ENCODE data around the gene NACC2.

NACC2 gene

DNA sequence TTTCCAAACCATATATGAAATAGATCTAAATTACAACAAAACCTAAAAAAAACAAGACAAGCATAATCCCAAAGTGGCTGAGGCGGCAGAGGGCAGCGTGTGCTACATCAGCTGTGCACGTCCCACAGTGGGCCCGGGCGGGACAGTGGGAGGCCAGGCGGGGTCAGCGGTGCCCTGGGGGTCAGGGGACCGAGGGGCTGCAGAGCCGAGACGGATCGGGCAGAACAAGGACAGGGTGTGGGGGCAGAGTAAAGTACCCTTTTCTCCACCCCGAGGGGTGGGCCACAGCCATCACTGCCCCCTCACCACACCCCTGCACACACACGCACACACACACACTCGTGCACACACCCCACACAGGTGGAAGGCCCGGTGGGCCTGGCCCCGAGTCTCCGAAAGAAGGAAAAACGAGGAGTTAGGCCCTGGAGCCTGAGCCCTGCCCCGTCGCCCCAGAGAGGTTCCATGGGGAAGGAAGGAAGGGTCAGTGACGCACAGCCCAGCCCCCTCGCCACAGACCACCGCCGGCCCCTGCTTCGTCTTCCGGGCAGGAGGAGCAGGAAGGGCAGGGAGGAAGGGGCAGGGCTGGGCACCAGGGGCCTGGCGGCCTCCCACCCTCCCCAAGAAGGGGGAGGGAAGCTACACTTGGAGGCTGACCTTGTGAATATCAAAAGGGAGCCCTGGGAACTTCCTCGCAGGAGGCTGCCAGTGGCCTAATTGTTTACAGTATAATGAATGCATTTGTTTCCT lies 84.3 kb downstream of the NACC2 start:
- DNase-seq (ENCODE audit: low read depth) = no peak

DNA sequence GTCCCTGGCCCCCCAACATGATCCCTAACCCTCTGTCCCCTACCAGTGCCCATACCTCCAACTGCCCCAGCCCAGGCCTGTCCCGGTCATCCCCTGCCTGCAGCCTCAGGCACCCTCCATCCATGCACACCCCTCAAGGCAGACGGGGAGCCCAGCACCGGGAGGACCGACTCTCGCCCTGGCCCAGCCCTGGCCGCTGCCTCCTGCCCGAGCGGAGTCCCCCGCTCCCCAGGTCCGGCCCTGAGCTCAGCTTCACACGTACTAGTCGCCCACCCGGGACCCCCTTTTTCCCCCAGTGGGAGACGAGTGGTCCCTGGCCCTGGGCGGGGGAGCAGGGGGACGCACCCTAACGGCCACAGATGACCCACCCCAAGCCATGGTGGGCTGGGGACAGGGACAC lies 84.9 kb downstream of the NACC2 start:
- no peak for DNase-seq (ENCODE audit: low read depth)

DNA sequence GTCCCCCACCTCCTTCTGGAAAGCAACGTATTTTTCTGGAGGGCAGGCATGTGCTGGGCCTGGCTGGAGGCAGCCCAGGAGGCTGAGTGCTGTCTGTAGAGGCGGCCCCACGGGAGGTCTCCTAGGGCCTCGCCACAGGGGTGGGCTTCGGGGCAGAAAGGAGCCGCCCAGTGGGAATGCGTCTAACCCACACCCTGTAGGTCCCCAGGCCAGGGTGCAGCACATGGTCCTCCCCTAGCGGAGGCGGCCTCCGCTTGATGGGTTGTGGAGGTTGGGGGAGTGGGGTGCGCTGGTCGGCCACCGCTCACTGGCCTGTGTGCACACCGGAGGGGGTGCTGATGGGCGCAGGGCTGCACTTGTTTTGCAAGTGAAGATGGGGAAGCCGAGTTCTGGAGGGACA lies 85.6 kb downstream of the NACC2 start:
- DNase-seq (ENCODE audit: low read depth) = no peak

DNA sequence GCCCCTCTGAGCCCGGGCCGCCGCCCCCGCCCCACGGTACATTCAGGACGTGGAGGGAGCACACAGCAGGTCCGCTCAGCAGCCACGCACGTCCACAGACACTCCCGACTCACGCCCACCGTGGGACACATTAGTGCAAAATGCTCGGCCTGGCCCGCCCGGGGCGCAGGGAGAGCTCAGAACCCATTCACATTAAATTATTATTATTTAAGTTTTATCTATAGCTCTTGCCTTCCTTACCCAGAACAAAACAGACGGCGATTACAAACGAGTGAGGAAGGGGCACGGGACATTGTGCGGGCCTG lies 86.4 kb downstream of the NACC2 start:
- no peak for DNase-seq (ENCODE audit: low read depth)

DNA sequence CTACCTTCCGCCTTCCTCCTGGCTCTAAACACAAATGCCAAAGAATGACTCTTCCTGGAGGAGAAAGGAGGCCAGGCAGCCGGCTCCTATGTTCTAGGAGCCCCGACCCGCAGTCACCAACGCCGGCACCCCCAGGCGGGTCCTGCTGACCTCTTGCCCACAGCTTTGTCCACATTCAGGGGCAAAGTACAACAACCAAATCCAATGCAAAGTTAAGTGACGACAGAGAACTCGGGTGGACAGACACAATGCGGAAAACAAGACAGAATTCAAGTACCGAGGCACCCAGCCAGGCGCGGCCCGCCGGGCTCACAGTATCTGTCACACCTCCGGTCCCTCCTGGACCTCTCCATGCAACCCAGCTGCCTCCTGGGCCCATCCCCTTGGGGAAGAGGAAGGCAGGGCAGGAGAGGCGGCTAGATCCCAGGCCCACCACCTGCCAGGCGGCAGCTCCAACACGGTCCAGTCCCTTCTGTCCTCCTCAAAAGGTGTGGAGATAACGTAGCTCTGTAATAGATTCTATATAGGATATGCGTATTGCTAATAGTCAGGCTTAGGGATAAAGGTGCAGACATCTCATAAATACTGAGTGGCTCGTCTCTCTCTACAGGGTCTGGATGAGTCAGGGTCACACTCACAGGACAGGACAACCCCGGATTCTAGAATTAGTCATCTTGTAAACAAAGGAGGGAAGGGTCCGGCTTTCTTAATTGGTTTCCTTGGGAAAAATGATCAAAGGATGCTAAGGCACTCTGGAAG lies 87.0 kb downstream of the NACC2 start:
- no peak for DNase-seq (ENCODE audit: low read depth)

DNA sequence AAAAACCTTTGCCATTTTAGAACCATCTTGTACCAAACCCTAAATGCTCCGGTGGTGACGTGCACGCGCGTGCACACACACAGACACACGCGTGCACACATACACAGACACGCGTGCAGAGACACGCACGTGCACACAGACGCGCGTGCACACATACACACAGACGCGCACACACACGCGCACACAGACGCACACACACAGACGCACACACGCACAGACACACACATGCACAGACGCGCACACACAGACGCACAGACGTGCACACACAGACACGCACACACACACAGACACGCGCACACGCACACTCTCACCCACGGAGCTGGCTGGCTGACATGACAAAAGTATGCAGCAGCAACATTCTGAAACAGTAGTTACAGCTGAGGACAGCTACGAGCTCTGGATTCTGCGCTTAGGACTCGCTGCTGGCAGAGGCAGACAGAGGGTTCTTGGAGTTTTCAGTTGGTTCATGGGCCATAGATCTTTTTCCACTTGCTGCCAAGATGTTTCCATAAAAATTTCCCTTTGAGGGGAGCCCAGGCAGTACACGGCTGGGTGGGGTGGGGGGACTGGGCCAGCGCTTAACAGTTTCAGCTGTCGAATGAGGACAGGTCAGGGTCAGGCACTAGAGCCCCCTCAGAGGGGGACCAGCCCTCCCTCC lies 87.7 kb downstream of the NACC2 start:
- no peak for DNase-seq (ENCODE audit: low read depth)

DNA sequence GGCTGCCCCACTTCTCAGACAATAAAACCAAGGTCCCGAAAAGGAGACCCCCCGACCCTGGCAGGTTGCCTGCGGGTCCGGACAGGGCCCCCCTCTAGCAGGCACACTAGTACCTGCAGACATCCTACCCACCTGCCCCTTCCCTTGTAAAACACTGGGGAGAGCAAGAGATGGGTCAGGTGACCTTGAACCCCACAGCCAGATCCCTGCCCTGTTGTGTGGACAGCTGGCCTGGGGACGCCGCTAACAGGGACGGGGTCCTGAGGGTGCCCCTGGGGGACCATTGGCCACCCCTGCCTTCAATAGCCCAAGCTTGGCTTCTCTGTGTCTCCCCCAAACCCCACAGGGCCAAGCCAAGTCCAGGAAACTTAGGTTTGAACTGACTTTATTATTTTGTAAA lies 88.9 kb downstream of the NACC2 start:
- DNase-seq (ENCODE audit: low read depth) = no peak

GRCh38 chr9:136004712-136005111 lies 90.4 kb downstream of the NACC2 start:
- no peak for DNase-seq (ENCODE audit: low read depth)

GRCh38 chr9:136004219-136004618 lies 90.9 kb downstream of the NACC2 start:
- no peak for DNase-seq (ENCODE audit: low read depth)

DNA sequence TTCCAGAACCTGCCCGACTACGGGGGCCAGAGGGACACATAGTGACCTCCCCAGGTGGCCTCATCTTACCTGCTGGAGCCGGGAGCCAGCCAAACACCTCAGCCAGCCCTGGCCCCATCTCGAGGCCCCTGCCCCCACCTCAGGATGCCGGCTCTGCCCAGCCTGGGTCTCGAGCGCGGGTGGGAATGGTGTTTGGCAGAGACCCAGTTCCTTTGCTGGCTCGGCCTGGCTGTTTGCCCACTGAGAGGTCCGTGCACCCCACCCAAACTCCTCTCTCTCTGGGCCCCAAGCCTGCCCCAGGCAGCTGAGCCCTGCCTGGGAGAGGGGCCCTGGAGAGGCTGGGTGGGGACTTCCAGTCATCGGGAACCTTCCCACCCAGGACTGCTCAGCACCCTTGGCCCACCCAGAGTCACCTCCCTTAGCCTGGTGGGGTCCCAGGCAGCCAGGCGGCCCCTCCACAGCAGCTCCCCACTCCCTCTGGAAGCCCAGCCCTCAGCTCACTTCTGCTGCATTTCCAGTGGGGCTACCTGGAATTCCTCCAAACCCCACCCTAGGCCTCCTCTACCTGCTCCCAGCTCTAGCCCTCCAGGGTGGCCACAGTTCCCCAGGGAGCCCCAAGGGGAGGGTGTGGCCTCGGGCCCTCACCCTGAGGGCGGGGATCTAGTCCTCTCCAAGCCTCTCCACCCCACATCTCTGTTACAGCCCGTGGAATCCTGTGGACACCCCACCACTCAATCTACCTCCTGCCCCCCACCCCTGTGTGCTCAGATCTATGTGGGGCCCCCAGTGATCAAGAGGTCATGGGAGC lies 91.5 kb downstream of the NACC2 start:
- DNase-seq (ENCODE audit: low read depth) = no peak

- DNase-seq (ENCODE audit: low read depth) = no peak
These were observed 92.2 kb downstream of the NACC2 start for GRCh38 chr9:136002881-136003280.

DNA sequence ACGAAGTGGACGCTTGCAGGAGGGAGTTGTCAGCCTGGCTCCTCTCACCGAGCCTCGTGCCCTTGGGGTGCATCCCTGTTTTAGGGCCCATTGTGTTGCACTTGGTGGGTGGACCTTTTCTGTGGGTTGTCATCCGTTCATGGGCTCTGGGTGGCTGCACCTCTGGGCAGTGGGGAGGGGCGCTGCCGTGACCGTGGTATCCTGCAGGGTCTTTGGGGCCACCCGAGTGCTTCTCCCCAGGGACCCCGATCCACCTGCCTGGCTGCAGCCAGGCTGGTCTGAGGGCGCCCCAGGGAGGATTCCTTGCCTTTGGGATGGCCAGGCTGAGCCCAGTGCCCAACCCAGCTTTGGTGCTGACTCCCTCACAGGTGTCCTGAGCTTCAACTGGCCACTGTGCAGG lies 92.9 kb downstream of the NACC2 start:
- no peak for DNase-seq (ENCODE audit: low read depth)

DNA sequence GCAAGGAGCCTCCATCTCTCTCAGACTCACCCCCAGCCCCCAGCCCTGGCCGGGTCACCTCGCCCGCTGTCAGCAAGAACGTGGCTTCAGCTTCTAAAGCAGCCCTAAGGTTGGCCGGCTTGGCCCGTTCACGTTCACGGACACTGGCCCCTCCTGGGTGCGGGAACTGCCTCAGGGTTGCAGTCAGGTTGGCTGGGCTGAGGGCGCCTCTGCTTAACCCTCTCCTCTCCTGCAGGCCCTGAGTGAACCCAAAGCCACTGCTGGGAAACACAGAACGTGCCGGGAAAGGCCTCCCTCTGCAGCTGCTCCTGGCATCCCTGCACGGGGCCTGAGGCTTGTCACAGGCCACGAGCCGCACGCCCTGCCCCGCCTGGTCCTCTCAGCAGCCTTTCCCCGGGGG lies 93.9 kb downstream of the NACC2 start:
- DNase-seq (ENCODE audit: low read depth) = no peak

DNA sequence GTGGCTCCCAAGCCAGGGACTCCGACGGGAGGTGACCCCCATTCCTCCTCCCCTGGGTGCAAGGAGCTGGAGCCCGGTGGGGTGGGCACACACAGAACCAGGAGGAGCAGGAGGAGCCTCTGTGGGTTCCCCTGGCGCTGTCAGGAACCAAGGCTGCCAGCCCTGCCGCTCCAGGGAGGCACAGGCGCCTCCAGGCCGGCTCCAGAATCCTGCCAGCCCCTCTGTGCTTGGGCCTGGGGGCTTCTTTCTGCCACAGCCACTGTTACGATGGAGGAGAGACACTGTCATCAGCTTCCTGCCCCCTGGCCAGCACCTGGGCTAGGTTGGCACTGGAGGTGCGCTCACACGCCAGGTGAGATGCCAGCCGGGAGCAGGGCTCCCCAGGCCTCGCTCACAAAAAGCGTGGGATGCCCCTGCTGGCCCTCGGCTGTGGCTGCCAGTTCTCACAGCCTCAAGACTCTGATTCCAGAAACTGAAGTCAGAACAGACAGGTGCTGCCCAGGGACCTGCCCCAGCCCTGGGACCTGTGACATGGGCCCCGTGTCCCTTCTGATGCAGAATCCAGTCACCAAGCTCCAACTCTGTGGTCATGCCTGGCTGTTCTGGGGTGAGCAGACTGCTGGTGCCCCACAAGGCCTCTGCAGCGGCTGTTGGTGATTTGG lies 96.5 kb downstream of the NACC2 start:
- DNase-seq (ENCODE audit: low read depth) = no peak

DNA sequence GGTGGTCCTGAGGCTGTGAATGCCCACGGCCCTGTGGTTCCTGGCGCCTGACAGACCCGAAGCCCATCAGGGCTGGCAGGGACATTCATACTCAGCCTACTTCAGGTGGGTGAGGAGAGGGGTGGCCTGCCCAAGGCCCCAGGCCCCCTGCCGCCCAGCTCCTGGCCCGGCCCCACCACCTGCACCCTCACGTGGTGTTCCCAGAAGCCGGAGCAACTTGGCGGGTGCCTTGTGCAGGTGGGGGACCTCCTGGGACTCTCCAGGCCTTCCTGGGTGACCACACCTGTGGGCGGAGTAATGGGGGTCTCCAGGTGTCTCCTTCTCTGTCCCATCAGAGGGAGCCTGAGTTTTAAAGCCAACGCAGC lies 97.1 kb downstream of the NACC2 start:
- no peak for DNase-seq (ENCODE audit: low read depth)

- no peak for DNase-seq (ENCODE audit: low read depth)
These were observed 97.7 kb downstream of the NACC2 start for GRCh38 chr9:135997090-135998015.

- no peak for DNase-seq (ENCODE audit: low read depth)
These were observed 99.3 kb downstream of the NACC2 start for GRCh38 chr9:135995816-135996215.

- DNase-seq (ENCODE audit: low read depth) = no peak
These were observed 100.4 kb downstream of the NACC2 start for GRCh38 chr9:135994501-135995192.

GRCh38 chr9:135993765-135994500 lies 101.2 kb downstream of the NACC2 start:
- no peak for DNase-seq (ENCODE audit: low read depth)

GRCh38 chr9:135993409-135993742 lies 101.7 kb downstream of the NACC2 start:
- DNase-seq (ENCODE audit: low read depth) = no peak

All from stromal cell of bone marrow (primary cell).